Adrenal gland (tissue), 12 donors: ENCODE data around the gene HES5. TPM values are rescaled to one million over a fixed set of nuclear protein-coding genes. Genes with fewer than 3 reads are reported as not detected.

Source experiments
- DNase-seq, 7 donors: peaks; one replicate each; pipeline ENCODE4 v3.0.0-alpha.2; 2019 to 2020
- H3K27ac ChIP-seq, 5 donors: fragments of 200-600 bp; sonication (generic) in 4 of 5; 1 replicate in 3 of 5; 2 replicates in 2 of 5; pipeline versions ENCODE4 v1.5.1 to v1.8.0; 2016 to 2020; ENCODE audit warnings: mild to moderate bottlenecking in 1 of 5
- H3K27me3 ChIP-seq: fragments of 200-600 bp; 2 replicates; pipeline ENCODE4 v1.8.0; 2021
- H3K36me3 ChIP-seq, 2 donors: fragments of 200-600 bp; replicated peaks in 1 of 2; 1 replicate in 1 of 2; 2 replicates in 1 of 2; pipeline versions ENCODE4 v1.5.1 to v1.8.0; 2018 to 2022
- H3K4me1 ChIP-seq, 2 donors: fragments of 200-600 bp; replicated peaks in 1 of 2; 1 replicate in 1 of 2; 2 replicates in 1 of 2; pipeline versions ENCODE4 v1.5.1 to v1.8.0; 2018 to 2021
- H3K4me3 ChIP-seq, 4 donors: fragments of 200-600 bp; sonication (generic) in 3 of 4; one replicate each; pipeline ENCODE4 v1.5.1; 2016 to 2018
- H3K9me3 ChIP-seq, 3 donors: fragments of 200-600 bp; sonication (generic) in 1 of 3; replicated peaks in 1 of 3; 1 replicate in 2 of 3; 2 replicates in 1 of 3; pipeline versions ENCODE4 v1.5.1 to v1.8.0; 2016 to 2021
- CTCF ChIP-seq, 6 experiments: fragments of 450-650 bp in 4 of 6; fragments of 200-600 bp in 2 of 6; sonication (generic) in 1 of 6; IDR thresholded peaks; 1 replicate in 5 of 6; 2 replicates in 1 of 6; pipeline versions ENCODE4 v1.5.1 to v1.8.0; 2016 to 2021; ENCODE audit warnings: antibody characterized with exemption in 6 of 6, mild to moderate bottlenecking in 2 of 6, moderate library complexity in 1 of 6
- POLR2A ChIP-seq, 2 donors: fragments of 450-650 bp; IDR thresholded peaks; one replicate each; pipeline ENCODE4 v1.6.1; 2017; ENCODE audit warnings: antibody characterized with exemption in 2 of 2, mild to moderate bottlenecking in 2 of 2, moderate library complexity in 1 of 2
- WGBS, 4 donors: extraction: QIAGEN DNeasy Blood & Tissue Kit in 2 of 4; methylation state at CpG; one replicate each; pipeline versions ENCODE4 v1.1.5 to v1.1.7; 2013 to 2017; 5-methylcytosine and 5-hydroxymethylcytosine counted together
- intact Hi-C, 2 donors: fragments of 100-400 bp; cut with DNase I; formaldehyde crosslinking; loops; one replicate each; pipeline versions ENCODE4 v1.14.1 to v1.15.0; 2022 to 2023
- polyA plus RNA-seq, 3 donors: library from polyadenylated mRNA; stranded (reverse); fragments of 200-250 nt in 2 of 3; fragments of 350-450 nt in 1 of 3; fragmentation: Illumina TruSeq in 1 of 3; extraction: RNeasy Lipid Tissue Mini Kit (QIAGEN cat#74804) in 1 of 3; gene quantifications; one replicate each; pipeline ENCODE4 v1.2.3, GENCODE V29; 2013 to 2014
- total RNA-seq, 9 donors: library from RNA; depleted of rRNA in 4 of 9; stranded (reverse); fragments of >200 nt in 4 of 9; fragments of 120-200 nt in 1 of 9; fragmentation: NEBNext Ultra II Directional in 1 of 9; extraction: Animal tissue kit (Norgen Biotek cat#: 25700) in 1 of 9; gene quantifications; one replicate each; pipeline versions ENCODE4 v1.1.0 to v1.2.4, GENCODE V29; 2013 to 2023
- donor health status: healthy with polysubstance abuse.
- donor health status: Bipolar disorder and iron deficiency.
- donor health status: DM: yes; HTN: yes; CAD: no.
- donor health status: DM: no; HTN: no; CAD: no.
- donor health status: DM: no; HTN: no; CAD: no.
- donor health status: DM: yes; HTN: yes; CAD: no.

The HES5 gene
- total and polyA plus RNA-seq, 12 donors = 0.28 TPM; not detected in 11

- no peak for TF ChIP-seq POLR2A (IDR thresholded peaks at IDR 0.05)
- TF ChIP-seq CTCF (IDR thresholded peaks at IDR 0.05) = no peak
- Histone ChIP-seq H3K27me3 (no peaks in the 10 kb centered on the region), H3K4me1 (no peaks in the 10 kb centered on the region), H3K4me3 (no peak overlapping the region), H3K36me3 (no peaks in the 10 kb centered on the region), H3K27ac (peak overlapping the region in 1 of 5 donors; percentile 61), H3K9me3 (no peaks in the 10 kb centered on the region)
- intact Hi-C loops = no loop called here
- 77 to 95% (median 84%) methylated on average over 5 to 10 of the region's 10 CpGs for WGBS, 4 donors
- peak in 1 of 7 donors; percentile 84 for DNase-seq
These were observed 48.2 kb downstream of the HES5 start for GRCh38 chr1:2481885-2482284.

GRCh38 chr1:2480986-2481364, 49.1 kb downstream of the HES5 start:
- TF ChIP-seq CTCF (IDR thresholded peaks at IDR 0.05) (no peak), POLR2A (IDR thresholded peaks at IDR 0.05) (no peak)
- peaks cover 0 to 2% of the 10 kb centered on the region in 2 donors for H3K4me1 ChIP-seq
- H3K27me3 ChIP-seq = no peaks in the 10 kb centered on the region
- WGBS, 4 donors = 88 to 96% (median 93%) methylated on average over 10 to 12 of the region's 12 CpGs
- intact Hi-C loops = no loop called here
- H3K4me3 ChIP-seq = no peak overlapping the region
- H3K36me3 ChIP-seq = no peaks in the 10 kb centered on the region
- peak in 1 of 7 donors; percentile 71 for DNase-seq
- H3K27ac ChIP-seq = peak overlapping the region in 1 of 5 donors; percentile 61
- no peaks in the 10 kb centered on the region for H3K9me3 ChIP-seq

GRCh38 chr1:2480236-2480985, 49.7 kb downstream of the HES5 start:
- intact Hi-C loops = no loop called here
- peaks cover 3 to 7% of the 10 kb centered on the region in 2 donors for H3K4me1 ChIP-seq
- H3K4me3 ChIP-seq = no peak overlapping the region
- DNase-seq = peak in 1 of 7 donors; percentile 78
- peak overlapping the region in 1 of 5 donors; percentile 52 for H3K27ac ChIP-seq
- H3K36me3 ChIP-seq = no peaks in the 10 kb centered on the region
- no peaks in the 10 kb centered on the region for H3K27me3 ChIP-seq
- no peaks in the 10 kb centered on the region for H3K9me3 ChIP-seq
- TF ChIP-seq CTCF (IDR thresholded peaks at IDR 0.05) (no peak), POLR2A (IDR thresholded peaks at IDR 0.05) (no peak)
- WGBS, 4 donors = 60 to 85% (median 76%) methylated on average over 10 to 18 of the region's 18 CpGs

- Histone ChIP-seq H3K27ac (peak overlapping the region in 1 of 5 donors; percentile 52), H3K4me3 (no peak overlapping the region), H3K27me3 (no peaks in the 10 kb centered on the region), H3K36me3 (no peaks in the 10 kb centered on the region), H3K9me3 (no peaks in the 10 kb centered on the region), H3K4me1 (peaks cover 9 to 14% of the 10 kb centered on the region in 2 donors)
- TF ChIP-seq POLR2A (IDR thresholded peaks at IDR 0.05) (no peak), CTCF (IDR thresholded peaks at IDR 0.05) (no peak)
- WGBS, 4 donors = 81 to 88% (median 84%) methylated on average over 12 to 28 of the region's 28 CpGs
- intact Hi-C loops = no loop called here
- DNase-seq = no peak
These were observed 50.4 kb downstream of the HES5 start for GRCh38 chr1:2479618-2480017.
